GM19025 (cell line): ENCODE results near the gene ZCCHC2.

ENCODE experiments used
- ATAC-seq: cut with Tn5 transposase; IDR thresholded peaks from one replicate; pipeline ENCODE4 v1.9.1; 2021; ENCODE audit warnings: mild to moderate bottlenecking, low read depth, moderate library complexity; ENCODE audit not compliant: unreplicated experiment

ZCCHC2 gene

GRCh38 chr18:62537042-62537894 lies 14.4 kb downstream of the ZCCHC2 start:
- ATAC-seq = no peak

GRCh38 chr18:62537946-62538345 lies 15.1 kb downstream of the ZCCHC2 start:
- ATAC-seq = no peak

GRCh38 chr18:62538881-62539280 lies 16.1 kb downstream of the ZCCHC2 start:
- no peak for ATAC-seq

GRCh38 chr18:62539284-62540165 lies 16.7 kb downstream of the ZCCHC2 start:
- no peak for ATAC-seq

DNA sequence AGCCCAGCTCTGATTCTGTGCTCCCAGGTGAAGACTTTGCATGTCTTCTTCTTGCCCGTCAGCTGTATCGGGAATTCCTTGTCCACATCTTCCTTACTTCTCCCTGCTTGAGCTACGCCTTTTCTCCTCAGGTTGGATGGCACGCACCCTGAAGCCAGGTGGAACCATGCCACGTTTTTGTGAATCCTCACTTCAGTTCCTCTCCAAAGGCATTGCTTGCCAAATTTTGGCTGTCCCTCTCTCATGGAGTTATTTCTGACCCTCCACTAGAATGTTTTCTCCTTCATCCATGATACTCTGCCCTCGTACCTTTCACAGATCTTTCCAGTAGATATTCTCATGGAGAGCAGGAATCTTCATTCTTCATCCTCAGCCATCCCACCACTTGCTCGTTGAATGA lies 20.2 kb downstream of the ZCCHC2 start:
- no peak for ATAC-seq

DNA sequence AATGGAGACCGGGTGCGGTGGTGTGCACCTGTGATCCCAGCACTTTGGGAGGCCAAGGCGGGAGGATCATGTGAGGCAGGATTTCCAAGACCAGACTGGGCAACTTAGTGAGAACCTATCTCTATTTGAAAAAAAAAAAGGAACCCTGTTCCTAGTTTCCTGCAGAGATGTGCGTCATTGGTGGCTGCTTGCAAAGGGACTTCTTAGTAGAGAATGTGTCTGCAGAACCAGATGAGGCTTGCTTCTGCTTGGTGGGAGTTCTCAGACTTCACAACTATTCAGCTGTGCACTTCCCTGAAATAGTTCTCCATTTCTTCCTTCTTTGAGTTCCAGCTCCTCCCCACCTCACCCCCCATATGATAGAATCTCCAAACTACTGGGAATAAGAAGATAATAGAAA lies 22.3 kb downstream of the ZCCHC2 start:
- no peak for ATAC-seq

- ATAC-seq = no peak
Observed at GRCh38 chr18:62549755-62550154, 26.9 kb downstream of the ZCCHC2 start.

GRCh38 chr18:62550746-62551145 lies 27.9 kb downstream of the ZCCHC2 start:
- no peak for ATAC-seq

- no peak for ATAC-seq
Observed at GRCh38 chr18:62551972-62552513, 29.2 kb downstream of the ZCCHC2 start.

GRCh38 chr18:62554061-62554815 lies 31.4 kb downstream of the ZCCHC2 start:
- no peak for ATAC-seq

DNA sequence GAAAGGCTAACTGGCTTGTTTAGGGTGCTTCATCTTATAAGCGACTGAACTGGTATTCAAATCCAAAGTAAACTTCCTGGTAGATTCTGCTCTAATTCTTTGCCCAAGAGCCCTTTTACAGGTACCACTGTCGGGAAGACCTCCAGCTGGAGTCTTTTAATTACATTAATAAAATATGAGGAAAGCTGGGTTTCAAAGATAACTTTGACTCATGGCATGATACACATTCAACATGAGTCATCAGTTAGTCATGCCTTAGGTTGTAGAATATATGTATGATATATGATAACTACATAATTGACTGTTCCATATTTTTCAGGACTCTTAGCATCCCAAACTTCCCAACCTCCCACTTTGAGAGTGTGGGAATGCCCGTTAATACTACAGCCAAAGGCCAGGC lies 32.3 kb downstream of the ZCCHC2 start:
- ATAC-seq = no peak

GRCh38 chr18:62556397-62556796 lies 33.6 kb downstream of the ZCCHC2 start:
- ATAC-seq = no peak

- ATAC-seq = no peak
Observed at GRCh38 chr18:62558015-62558663, 35.3 kb downstream of the ZCCHC2 start.

DNA sequence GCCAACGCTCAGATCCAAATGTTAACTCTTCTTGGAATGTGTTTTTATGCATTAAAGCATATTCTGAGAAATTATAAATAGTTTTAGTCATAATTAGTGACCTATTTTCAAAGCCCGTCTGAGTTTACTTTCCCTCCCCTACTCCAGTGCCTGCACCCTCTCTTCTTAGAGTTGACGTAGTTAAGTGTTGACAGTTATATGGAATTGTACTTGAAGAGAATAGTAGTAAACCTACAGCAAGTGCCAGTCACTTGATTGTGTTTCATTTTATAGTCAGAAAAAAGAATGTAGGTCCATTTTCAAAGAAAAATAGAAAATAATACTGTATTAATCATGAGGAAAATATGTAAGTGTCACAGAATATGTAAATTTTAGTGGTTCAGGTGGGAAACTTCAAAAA lies 41.2 kb downstream of the ZCCHC2 start:
- no peak for ATAC-seq

- ATAC-seq = no peak
Observed at GRCh38 chr18:62566199-62566598, 43.4 kb downstream of the ZCCHC2 start.

DNA sequence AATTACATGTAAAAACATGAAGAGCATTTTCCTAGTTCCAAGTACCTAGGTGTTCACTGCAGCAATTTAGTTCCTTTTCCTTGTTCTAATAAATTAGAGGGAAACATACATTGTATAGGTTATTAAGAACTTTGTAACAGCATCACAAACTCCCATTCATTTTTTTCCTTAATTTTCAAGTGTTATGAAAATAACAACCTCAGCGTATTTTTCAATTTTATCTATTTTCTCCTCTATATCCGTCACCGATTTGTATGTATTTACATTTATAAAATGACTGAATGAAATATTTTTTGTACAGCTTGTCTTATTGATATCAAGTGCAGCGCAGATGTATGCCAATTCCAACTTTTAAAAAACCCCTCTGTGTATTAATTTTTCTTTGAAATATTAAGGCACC lies 44.0 kb downstream of the ZCCHC2 start:
- no peak for ATAC-seq

DNA sequence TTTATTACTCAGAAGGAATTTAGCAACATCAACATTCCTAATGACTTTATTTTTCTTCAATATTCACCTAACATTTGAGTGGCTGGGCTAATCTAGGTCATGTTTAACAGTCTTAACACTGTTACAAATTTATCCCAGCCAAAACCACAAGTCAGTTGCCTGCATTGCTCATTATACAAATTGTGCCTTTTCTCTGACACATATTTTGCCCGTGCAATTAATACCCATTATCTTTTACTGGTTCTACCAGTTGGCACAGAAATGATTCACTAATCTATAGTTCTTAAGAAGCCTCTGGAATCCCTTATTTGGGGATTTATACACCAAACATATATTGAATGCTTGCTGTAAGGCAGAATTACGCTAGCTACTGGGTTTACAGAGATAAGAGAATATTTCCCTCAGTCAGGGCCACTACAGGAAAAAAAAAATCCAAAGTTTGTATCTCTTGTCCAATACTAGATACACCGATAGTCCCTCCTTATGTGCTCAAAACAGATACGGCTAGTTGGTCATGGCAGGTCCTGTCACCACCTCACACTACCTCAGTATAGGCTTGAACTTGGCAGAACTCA lies 46.3 kb downstream of the ZCCHC2 start:
- no peak for ATAC-seq

- no peak for ATAC-seq
Observed at GRCh38 chr18:62571037-62571436, 48.2 kb downstream of the ZCCHC2 start.

GRCh38 chr18:62571648-62572047 lies 48.8 kb downstream of the ZCCHC2 start:
- no peak for ATAC-seq

DNA sequence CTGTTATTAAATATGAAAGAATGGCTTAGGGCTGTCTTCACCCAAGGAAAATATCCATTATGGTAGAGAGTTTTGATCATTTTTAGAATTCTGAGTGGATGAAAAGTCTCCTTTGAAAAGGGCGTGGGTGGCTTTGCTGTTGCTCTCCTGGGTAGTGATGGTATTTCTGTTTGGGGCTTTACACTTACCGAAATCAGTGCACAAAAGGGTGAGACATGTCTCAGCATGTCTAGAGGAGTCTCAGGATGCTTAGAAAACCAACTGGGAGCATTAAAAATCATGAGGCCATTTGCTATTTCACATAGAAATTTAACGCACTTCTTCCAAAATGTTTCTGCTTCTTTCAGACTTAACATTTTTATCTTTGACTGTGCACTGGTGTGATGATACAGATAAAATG lies 49.6 kb downstream of the ZCCHC2 start:
- no peak for ATAC-seq
